IMR-90 (cell line): ENCODE data around the gene KEAP1.

Experiments used
- CEBPB ChIP-seq: IDR thresholded peaks from 2 replicates; pipeline ENCODE4 v1.6.1; 2012; ENCODE audit warnings: low read depth, low read length, improper control_type of control experiment
- CTCF ChIP-seq: conservative IDR thresholded peaks from 2 replicates; pipeline ENCODE4 v1.5.1; 2012; ENCODE audit warnings: mild to moderate bottlenecking, low read depth, low read length, improper control_type of control experiment
- MAZ ChIP-seq: IDR thresholded peaks from 2 replicates; pipeline ENCODE4 v1.6.1; 2012; ENCODE audit warnings: low read depth, mild to moderate bottlenecking, low read length, improper control_type of control experiment, moderate library complexity, borderline replicate concordance
- POLR2A ChIP-seq: IDR thresholded peaks from 2 replicates; pipeline ENCODE4 v1.6.1; 2012; ENCODE audit warnings: mild to moderate bottlenecking, low read depth, low read length
- RCOR1 ChIP-seq: IDR thresholded peaks from 2 replicates; pipeline ENCODE4 v1.6.1; 2012; ENCODE audit warnings: mild to moderate bottlenecking, low read length, improper control_type of control experiment; ENCODE audit not compliant: insufficient replicate concordance
- TF ChIP-seq, protein P1 (sequence below): fragments of 150-350 bp; IDR thresholded peaks from 2 replicates; pipeline ENCODE4 v1.6.1; 2017; ENCODE audit warnings: mild to moderate bottlenecking, antibody characterized with exemption, low read length, low read depth

GRCh38 chr19:10546817-10547216, 43.7 kb upstream of the KEAP1 start:
- TF ChIP-seq RCOR1, result no peak
- no peak for TF ChIP-seq CTCF
- TF ChIP-seq, protein P1, sequence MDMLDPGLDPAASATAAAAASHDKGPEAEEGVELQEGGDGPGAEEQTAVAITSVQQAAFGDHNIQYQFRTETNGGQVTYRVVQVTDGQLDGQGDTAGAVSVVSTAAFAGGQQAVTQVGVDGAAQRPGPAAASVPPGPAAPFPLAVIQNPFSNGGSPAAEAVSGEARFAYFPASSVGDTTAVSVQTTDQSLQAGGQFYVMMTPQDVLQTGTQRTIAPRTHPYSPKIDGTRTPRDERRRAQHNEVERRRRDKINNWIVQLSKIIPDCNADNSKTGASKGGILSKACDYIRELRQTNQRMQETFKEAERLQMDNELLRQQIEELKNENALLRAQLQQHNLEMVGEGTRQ, result no peak
- TF ChIP-seq POLR2A, result no peak
- TF ChIP-seq MAZ, result no peak
- no peak for TF ChIP-seq CEBPB
